GM12875 (cell line): ENCODE measurements around the gene ERICH6B.

Experiments
- H3K4me3 ChIP-seq: one replicate; pipeline ENCODE4 v1.5.1; 2011; ENCODE audit warnings: low read depth, low read length, control low read depth
- TF ChIP-seq, protein P1 (sequence below): IDR thresholded peaks from 2 replicates; pipeline ENCODE4 v1.5.1; 2011; ENCODE audit warnings: low read depth, mild to moderate bottlenecking, control low read depth, inconsistent platforms, low read length, moderate library complexity, borderline replicate concordance; ENCODE audit not compliant: insufficient read depth

Gene ERICH6B

DNA sequence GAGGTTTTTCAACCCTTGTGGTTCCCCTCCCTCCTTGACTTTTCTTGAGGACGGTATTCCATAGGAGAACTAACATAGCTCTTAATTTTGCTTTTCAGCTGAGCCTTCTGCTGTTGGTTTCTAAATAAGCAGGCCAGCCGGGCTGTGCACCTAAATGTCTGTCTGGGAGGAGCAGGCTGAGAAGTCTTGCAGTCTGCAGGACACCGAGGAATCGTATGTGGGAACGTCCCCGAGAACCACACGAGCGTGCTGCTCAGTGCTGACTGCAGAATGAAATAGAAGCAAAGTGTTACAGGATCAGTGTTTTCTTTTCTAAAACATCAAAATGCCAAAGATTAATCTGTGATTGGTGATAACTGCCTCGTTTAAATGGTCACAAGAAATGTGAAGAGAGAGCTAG, 80.9 kb downstream of the ERICH6B start:
- TF ChIP-seq, protein P1, sequence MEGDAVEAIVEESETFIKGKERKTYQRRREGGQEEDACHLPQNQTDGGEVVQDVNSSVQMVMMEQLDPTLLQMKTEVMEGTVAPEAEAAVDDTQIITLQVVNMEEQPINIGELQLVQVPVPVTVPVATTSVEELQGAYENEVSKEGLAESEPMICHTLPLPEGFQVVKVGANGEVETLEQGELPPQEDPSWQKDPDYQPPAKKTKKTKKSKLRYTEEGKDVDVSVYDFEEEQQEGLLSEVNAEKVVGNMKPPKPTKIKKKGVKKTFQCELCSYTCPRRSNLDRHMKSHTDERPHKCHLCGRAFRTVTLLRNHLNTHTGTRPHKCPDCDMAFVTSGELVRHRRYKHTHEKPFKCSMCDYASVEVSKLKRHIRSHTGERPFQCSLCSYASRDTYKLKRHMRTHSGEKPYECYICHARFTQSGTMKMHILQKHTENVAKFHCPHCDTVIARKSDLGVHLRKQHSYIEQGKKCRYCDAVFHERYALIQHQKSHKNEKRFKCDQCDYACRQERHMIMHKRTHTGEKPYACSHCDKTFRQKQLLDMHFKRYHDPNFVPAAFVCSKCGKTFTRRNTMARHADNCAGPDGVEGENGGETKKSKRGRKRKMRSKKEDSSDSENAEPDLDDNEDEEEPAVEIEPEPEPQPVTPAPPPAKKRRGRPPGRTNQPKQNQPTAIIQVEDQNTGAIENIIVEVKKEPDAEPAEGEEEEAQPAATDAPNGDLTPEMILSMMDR = no peak
- H3K4me3 ChIP-seq = no peak overlapping the region

DNA sequence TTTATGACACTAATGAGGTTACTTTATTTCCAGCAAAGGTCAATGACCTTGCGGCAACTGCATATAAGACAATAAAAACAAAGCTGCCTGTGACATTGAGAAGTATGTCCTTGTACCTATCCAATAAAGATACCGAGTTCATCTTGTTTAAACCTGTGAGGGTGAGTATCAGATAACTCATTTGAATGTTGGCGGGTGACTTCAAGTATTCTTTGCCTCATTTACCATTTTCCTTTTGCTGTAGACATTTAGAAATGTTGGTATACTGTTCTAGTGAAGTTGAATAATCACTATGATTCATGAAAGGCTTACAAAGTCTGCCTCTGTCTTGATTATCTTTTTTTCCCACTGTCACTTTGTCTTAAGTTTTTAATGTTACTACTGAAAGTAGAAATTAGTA, 85.8 kb downstream of the ERICH6B start:
- TF ChIP-seq, protein P1 = no peak
- H3K4me3 ChIP-seq = no peak overlapping the region

DNA sequence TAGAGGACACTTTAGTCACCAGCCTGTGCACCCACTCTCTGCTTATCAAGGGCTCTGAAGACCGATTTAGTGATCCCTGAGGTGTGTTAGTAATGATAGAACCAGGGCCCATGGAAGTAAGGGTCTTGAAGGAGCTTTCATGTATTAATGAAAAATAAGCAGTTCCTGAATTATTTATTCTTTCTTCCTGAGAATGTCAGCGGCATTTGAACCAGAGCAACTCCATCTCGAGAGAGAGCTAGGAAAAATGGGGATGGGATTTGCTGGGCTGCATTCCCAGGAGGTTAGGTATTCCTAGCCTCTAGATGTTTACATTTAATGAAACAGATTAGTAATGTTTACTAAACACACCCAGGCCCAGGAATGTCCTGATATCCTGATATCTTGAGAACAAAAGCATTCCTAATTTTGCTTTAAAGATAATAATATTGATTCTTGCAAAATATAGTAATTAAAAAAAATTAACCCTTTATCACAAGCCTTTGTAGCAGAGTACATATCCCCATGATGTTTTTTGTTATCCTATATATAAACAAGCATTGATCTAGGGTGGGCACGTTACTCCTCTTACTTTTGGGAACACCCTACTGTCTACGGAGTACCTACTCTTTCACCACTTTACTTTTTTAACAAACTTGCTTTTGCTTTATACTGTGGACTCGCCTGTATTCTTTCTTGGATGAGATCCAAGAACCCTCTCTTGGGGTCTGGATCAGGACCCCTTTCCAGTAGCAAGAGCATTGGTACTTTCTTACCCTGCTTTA, 87.7 kb downstream of the ERICH6B start:
- H3K4me3 ChIP-seq = no peak overlapping the region
- TF ChIP-seq, protein P1 = no peak

DNA sequence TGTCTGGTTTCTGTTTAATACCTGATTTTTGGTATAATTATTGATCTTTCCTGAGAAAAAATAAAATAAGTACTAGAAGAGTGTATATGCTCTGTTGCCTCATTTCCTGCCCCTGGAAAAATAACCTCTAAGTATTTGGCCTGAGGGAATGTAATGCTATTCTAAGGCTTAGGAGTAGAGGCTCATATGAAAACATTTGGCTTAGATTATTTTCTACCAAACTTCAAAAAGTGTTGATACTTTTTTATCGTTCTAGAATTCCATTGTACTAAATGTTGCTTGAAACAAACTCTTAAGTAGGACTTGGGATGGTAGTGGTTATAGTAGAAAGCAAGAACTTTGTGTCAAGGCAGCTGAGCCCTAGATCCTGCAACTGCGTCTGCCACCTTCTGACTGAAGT, 93.0 kb downstream of the ERICH6B start:
- TF ChIP-seq, protein P1 = no peak
- H3K4me3 ChIP-seq = no peak overlapping the region

DNA sequence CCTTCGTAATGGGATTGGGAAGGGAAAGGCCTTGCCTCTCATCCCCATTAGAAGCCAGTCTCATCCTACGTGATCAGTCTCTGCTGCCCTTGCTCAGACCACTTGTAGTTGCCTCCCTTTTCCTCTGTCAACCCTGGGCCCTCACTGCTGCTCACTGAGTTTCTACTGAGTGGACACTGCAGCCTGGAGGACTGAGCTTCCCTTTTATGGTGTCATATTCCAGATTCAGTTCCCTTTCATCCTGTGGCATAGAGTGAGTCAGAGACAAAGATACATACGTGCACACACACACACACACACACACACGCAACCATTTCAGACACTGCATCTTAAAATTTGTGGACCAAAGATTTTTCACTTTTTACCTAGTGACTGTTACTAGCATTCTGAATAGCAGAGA, 94.2 kb downstream of the ERICH6B start:
- TF ChIP-seq, protein P1 = no peak

DNA sequence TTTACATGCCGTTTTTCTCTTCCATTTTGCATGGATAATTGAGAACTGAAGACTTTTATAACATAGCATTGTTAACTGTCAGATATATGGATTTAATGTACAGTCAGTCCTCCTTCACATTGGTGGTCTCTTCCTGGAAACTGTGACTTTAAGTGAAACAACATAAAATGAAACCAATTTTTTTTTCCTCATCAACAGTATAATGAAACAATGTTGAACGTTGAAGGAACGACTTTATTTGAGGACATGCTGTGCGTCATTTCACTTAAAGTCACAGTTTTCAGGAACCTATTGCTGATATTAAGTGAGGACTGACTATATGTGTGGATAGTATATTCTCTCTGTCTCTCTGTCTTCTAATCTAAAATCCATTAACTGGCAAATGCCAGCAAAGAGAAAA, 96.0 kb downstream of the ERICH6B start:
- no peak overlapping the region for H3K4me3 ChIP-seq
- TF ChIP-seq, protein P1 = no peak

More for the DNA sequence above, 94.2 kb downstream of the ERICH6B start:
- no peak overlapping the region for H3K4me3 ChIP-seq

DNA sequence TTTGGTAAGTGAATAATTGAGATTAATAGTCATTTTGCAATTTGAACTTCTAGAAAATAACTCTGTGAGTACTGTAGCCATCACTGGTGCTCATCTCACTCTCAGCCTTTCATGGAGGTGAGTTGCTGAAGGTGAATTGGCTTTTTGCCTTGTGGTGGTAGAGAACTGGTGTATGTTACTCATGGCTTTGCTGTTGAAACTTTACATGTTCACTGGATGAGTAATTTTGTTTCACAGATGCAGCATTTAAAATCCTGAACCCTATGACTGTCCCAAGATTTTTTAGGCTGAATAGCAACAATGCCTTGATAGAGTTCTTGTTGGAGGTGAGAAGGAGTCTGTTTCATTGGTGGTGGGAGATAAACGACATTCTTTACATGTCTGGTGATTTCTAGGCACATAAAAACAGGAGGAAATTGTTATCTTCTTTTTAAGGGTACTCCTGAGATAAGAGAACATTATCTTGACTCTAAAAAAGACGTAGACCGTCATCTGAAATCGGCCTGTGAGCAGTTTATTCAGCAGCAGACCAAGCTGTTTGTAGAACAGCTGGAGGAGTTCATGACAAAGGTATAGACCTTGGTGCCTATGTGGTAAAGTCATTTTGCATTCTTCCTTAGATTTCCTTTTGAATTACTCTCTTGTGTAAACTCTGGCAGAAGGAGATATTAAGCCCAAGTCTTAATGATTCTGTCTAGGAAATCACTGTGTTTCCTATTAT, 96.9 kb downstream of the ERICH6B start:
- TF ChIP-seq, protein P1 = no peak
- no peak overlapping the region for H3K4me3 ChIP-seq
